ENCODE measurements around the gene TAB3.

- TF ChIP-seq ZNF70 (CRISPR knock-in tag; IDR thresholded peaks at IDR 0.05) (no peak), ZNF565 (CRISPR knock-in tag; conservative IDR thresholded peaks at IDR 0.05; ENCODE audit: low read depth) (no peak), GLIS3 (CRISPR knock-in tag; IDR thresholded peaks at IDR 0.05) (no peak), RARB (CRISPR knock-in tag; IDR thresholded peaks at IDR 0.05) (no peak), ESRRG (CRISPR knock-in tag; IDR thresholded peaks at IDR 0.05) (no peak), ARNTL (CRISPR knock-in tag; IDR thresholded peaks at IDR 0.05; ENCODE audit: borderline replicate concordance, low read depth) (no peak), CSDC2 (CRISPR knock-in tag; IDR thresholded peaks at IDR 0.05) (no peak)
- TF ChIP-seq, protein P1, sequence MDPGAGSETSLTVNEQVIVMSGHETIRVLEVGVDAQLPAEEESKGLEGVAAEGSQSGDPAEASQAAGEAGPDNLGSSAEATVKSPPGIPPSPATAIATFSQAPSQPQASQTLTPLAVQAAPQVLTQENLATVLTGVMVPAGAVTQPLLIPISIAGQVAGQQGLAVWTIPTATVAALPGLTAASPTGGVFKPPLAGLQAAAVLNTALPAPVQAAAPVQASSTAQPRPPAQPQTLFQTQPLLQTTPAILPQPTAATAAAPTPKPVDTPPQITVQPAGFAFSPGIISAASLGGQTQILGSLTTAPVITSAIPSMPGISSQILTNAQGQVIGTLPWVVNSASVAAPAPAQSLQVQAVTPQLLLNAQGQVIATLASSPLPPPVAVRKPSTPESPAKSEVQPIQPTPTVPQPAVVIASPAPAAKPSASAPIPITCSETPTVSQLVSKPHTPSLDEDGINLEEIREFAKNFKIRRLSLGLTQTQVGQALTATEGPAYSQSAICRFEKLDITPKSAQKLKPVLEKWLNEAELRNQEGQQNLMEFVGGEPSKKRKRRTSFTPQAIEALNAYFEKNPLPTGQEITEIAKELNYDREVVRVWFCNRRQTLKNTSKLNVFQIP (CRISPR knock-in tag; IDR thresholded peaks at IDR 0.05; ENCODE audit: borderline replicate concordance, low read depth), result no peak
- TF ChIP-seq, protein P2, sequence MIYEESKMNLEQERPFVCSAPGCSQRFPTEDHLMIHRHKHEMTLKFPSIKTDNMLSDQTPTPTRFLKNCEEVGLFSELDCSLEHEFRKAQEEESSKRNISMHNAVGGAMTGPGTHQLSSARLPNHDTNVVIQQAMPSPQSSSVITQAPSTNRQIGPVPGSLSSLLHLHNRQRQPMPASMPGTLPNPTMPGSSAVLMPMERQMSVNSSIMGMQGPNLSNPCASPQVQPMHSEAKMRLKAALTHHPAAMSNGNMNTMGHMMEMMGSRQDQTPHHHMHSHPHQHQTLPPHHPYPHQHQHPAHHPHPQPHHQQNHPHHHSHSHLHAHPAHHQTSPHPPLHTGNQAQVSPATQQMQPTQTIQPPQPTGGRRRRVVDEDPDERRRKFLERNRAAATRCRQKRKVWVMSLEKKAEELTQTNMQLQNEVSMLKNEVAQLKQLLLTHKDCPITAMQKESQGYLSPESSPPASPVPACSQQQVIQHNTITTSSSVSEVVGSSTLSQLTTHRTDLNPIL (CRISPR knock-in tag; IDR thresholded peaks at IDR 0.05; ENCODE audit: low read depth), result no peak
Observed at GRCh38 chrX:30835373-30835772, 53.7 kb downstream of the TAB3 start.

All from SK-N-SH treated with all-trans-retinoic acid at 6 μM for 48 hours (cell line).